H1 (cell line): Measurements from ENCODE around the gene A4GALT. TPM values are rescaled to one million over a fixed set of nuclear protein-coding genes. Genes with fewer than 3 reads are reported as not detected.

Experiments used
- CTCF ChIA-PET: fragments of 300-600 bp; sonication (Branson Sonifier 250); formaldehyde crosslinking; loops from one replicate; lab custom pipeline; 2021; ENCODE audit not compliant: partially characterized antibody; lab: Charles Lee
- POLR2A ChIA-PET: fragments of 300-600 bp; sonication (Branson Sonifier 250); formaldehyde crosslinking; loops from one replicate; lab custom pipeline; 2021; ENCODE audit warnings: inconsistent platforms; ENCODE audit not compliant: partially characterized antibody; lab: Charles Lee
- DNase-seq, 2 experiments: peaks; one replicate each; pipeline versions ENCODE4 v3.0.0 to v3.0.0-alpha.2; 2010 to 2022; ENCODE audit warnings: low spot score in 2 of 2, low read depth in 1 of 2, mixed read lengths in 1 of 2
- FAIRE-seq: peaks from 2 replicates; lab custom pipeline; 2011; peaks lifted over from hg19 to GRCh38; lab: Jason Lieb, UNC
- H2AFZ ChIP-seq: 2 replicates; pipeline ENCODE4 v1.8.1; 2012; ENCODE audit warnings: low read length, inconsistent platforms
- H2AK5ac ChIP-seq: 2 replicates; pipeline ENCODE4 v1.6.1; 2013; ENCODE audit warnings: low read depth, low read length
- H2BK120ac ChIP-seq: replicated peaks from 2 replicates; pipeline ENCODE3; 2013; ENCODE audit warnings: low read depth, low read length, inconsistent platforms
- H2BK12ac ChIP-seq: 2 replicates; pipeline ENCODE4 v1.6.1; 2013; ENCODE audit warnings: low read depth, low read length
- H2BK15ac ChIP-seq: 2 replicates; pipeline ENCODE4 v1.6.1; 2013; ENCODE audit warnings: low read length
- H2BK20ac ChIP-seq: 2 replicates; pipeline ENCODE4 v1.6.1; 2013; ENCODE audit warnings: low read length
- H2BK5ac ChIP-seq: 2 replicates; pipeline ENCODE4 v1.6.1; 2013; ENCODE audit warnings: low read depth, low read length
- H3K14ac ChIP-seq: 2 replicates; pipeline ENCODE4 v1.6.1; 2013; ENCODE audit warnings: inconsistent platforms; ENCODE audit not compliant: insufficient read length
- H3K18ac ChIP-seq: 2 replicates; pipeline ENCODE4 v1.6.1; 2013; ENCODE audit warnings: low read length; ENCODE audit errors: extremely low read depth
- H3K23ac ChIP-seq: 2 replicates; pipeline ENCODE4 v1.6.1; 2013; ENCODE audit warnings: inconsistent platforms; ENCODE audit not compliant: insufficient read length
- H3K23me2 ChIP-seq: 2 replicates; pipeline ENCODE4 v1.6.1; 2013; ENCODE audit warnings: low read depth, low read length
- H3K27ac ChIP-seq: 2 replicates; pipeline ENCODE4 v1.6.1; 2011; ENCODE audit warnings: low read depth, low read length, inconsistent platforms
- H3K27me3 ChIP-seq, 4 experiments: replicated peaks in 1 of 4; 1 replicate in 1 of 4; 2 replicates in 3 of 4; pipeline versions ENCODE4 v1.6.1 to v1.8.1; 2011 to 2013; ENCODE audit warnings: low read length in 3 of 4, mild to moderate bottlenecking in 3 of 4, inconsistent platforms in 2 of 4, mixed read lengths in 2 of 4, moderate library complexity in 1 of 4; ENCODE audit not compliant: control insufficient read depth in 3 of 4, insufficient read depth in 3 of 4; ENCODE audit errors: extremely low read depth in 1 of 4
- H3K36me3 ChIP-seq, 4 experiments: 2 replicates each; pipeline versions ENCODE4 v1.6.1 to v1.8.1; 2011 to 2013; ENCODE audit warnings: mild to moderate bottlenecking in 4 of 4, low read length in 3 of 4, moderate library complexity in 2 of 4, control low read depth in 1 of 4, inconsistent platforms in 1 of 4; ENCODE audit not compliant: insufficient read depth in 4 of 4, control insufficient read depth in 2 of 4
- H3K4ac ChIP-seq: replicated peaks from 2 replicates; pipeline ENCODE3; 2013; ENCODE audit warnings: low read length, low read depth, mixed read lengths, inconsistent platforms; ENCODE audit not compliant: insufficient read length
- H3K4me1 ChIP-seq, 4 experiments: replicated peaks in 1 of 4; 1 replicate in 1 of 4; 2 replicates in 3 of 4; pipeline versions ENCODE4 v1.6.1 to v1.8.1; 2011 to 2013; ENCODE audit warnings: low read length in 3 of 4, inconsistent platforms in 2 of 4, mixed read lengths in 1 of 4; ENCODE audit not compliant: insufficient read depth in 4 of 4, control insufficient read depth in 3 of 4
- H3K4me2 ChIP-seq, 2 experiments: 2 replicates each; pipeline versions ENCODE4 v1.6.1 to v1.8.1; 2011 to 2013; ENCODE audit warnings: low read depth in 2 of 2, low read length in 2 of 2, control low read depth in 1 of 2, inconsistent platforms in 1 of 2, mild to moderate bottlenecking in 1 of 2; ENCODE audit not compliant: insufficient read depth in 1 of 2
- H3K4me3 ChIP-seq, 4 experiments: fragments of 200-600, 300-600 bp in 1 of 4; sonication (generic), shearing (Covaris generic), sonication (Bioruptor Twin) in 1 of 4; 2 replicates each; pipeline versions ENCODE4 v1.5.1 to v1.8.1; 2011 to 2016; ENCODE audit warnings: low read length in 4 of 4, low read depth in 3 of 4, control low read depth in 2 of 4, inconsistent platforms in 2 of 4, mild to moderate bottlenecking in 2 of 4, mixed read lengths in 1 of 4, moderate library complexity in 1 of 4; ENCODE audit not compliant: insufficient read depth in 2 of 4; ENCODE audit errors: extremely low read depth in 1 of 4
- H3K56ac ChIP-seq: replicated peaks from 2 replicates; pipeline ENCODE3; 2013; ENCODE audit warnings: low read depth, mild to moderate bottlenecking, mixed read lengths, low read length, inconsistent platforms; ENCODE audit not compliant: insufficient read length
- H3K79me1 ChIP-seq: 2 replicates; pipeline ENCODE4 v1.6.1; 2013; ENCODE audit warnings: low read depth, low read length, control low read depth
- H3K79me2 ChIP-seq, 2 experiments: 2 replicates each; pipeline versions ENCODE4 v1.6.1 to v1.8.1; 2012 to 2013; ENCODE audit warnings: low read length in 2 of 2, mild to moderate bottlenecking in 2 of 2, inconsistent platforms in 1 of 2; ENCODE audit not compliant: insufficient read depth in 2 of 2, control insufficient read depth in 1 of 2
- H3K9ac ChIP-seq, 4 experiments: replicated peaks in 1 of 4; 1 replicate in 1 of 4; 2 replicates in 3 of 4; pipeline versions ENCODE4 v1.6.1 to v1.8.1; 2011 to 2013; ENCODE audit warnings: low read depth in 3 of 4, low read length in 3 of 4, control low read depth in 2 of 4, mild to moderate bottlenecking in 2 of 4, moderate library complexity in 2 of 4, inconsistent platforms in 1 of 4; ENCODE audit errors: extremely low read depth in 1 of 4
- H3K9me3 ChIP-seq, 2 experiments: 2 replicates each; pipeline versions ENCODE4 v1.6.1 to v1.8.1; 2012 to 2013; ENCODE audit warnings: mild to moderate bottlenecking in 2 of 2, moderate library complexity in 2 of 2, control low read depth in 1 of 2, inconsistent platforms in 1 of 2, low read depth in 1 of 2, low read length in 1 of 2, mixed read lengths in 1 of 2; ENCODE audit not compliant: insufficient read depth in 2 of 2
- H4K20me1 ChIP-seq, 2 experiments: replicated peaks in 1 of 2; 2 replicates each; pipeline versions ENCODE3 to v1.8.1; 2011 to 2013; ENCODE audit warnings: inconsistent platforms in 2 of 2, low read length in 2 of 2, mild to moderate bottlenecking in 1 of 2; ENCODE audit not compliant: insufficient read depth in 2 of 2, control insufficient read depth in 1 of 2
- H4K5ac ChIP-seq: 2 replicates; pipeline ENCODE4 v1.6.1; 2013; ENCODE audit warnings: low read length, low read depth, mixed read lengths, inconsistent platforms; ENCODE audit not compliant: insufficient read length
- H4K8ac ChIP-seq: 2 replicates; pipeline ENCODE4 v1.8.0; 2013; ENCODE audit warnings: mild to moderate bottlenecking, moderate library complexity, low read length, inconsistent platforms; ENCODE audit not compliant: insufficient read depth; ENCODE audit errors: extremely low read depth
- H4K91ac ChIP-seq: replicated peaks from 2 replicates; pipeline ENCODE3; 2013; ENCODE audit warnings: low read length, mixed read lengths, inconsistent platforms; ENCODE audit not compliant: insufficient read length
- CHD1 ChIP-seq: IDR thresholded peaks from 2 replicates; pipeline ENCODE4 v1.6.1; 2012; ENCODE audit warnings: low read depth, low read length, improper control_type of control experiment
- WGBS, 2 experiments: shearing (Covaris generic) in 1 of 2; methylation state at CpG; one replicate each; pipeline versions ENCODE4 v1.1.6 to v1.1.7; 2013 to 2015; ENCODE audit warnings: low lambda C conversion rate in 2 of 2, mixed read lengths in 2 of 2, inconsistent platforms in 1 of 2, low coverage in 1 of 2, missing lambda C conversion rate in 1 of 2; ENCODE audit not compliant: insufficient replicate concordance in 2 of 2, insufficient coverage in 1 of 2, insufficient read length in 1 of 2; ENCODE audit errors: extremely low coverage in 1 of 2, missing lambda C conversion rate in 1 of 2; 5-methylcytosine and 5-hydroxymethylcytosine counted together
- polyA plus RNA-seq, 7 experiments: library from polyadenylated mRNA; depleted of rRNA in 3 of 7; stranded (reverse) in 5 of 7; unstranded in 2 of 7; fragments of >200 nt in 5 of 7; fragments of 200-250 nt in 2 of 7; gene quantifications; 1 replicate in 5 of 7; 2 replicates in 1 of 7; 4 replicates in 1 of 7; pipeline versions ENCODE4 v1.2.1 to v1.2.3, GENCODE V29; 2011 to 2013; ENCODE audit warnings: missing spikeins in 2 of 7, mixed read lengths in 2 of 7
- total RNA-seq: library from RNA; stranded (reverse); fragmentation: NEBNext Ultra II Directional; extraction: Animal tissue kit (Norgen Biotek cat#: 25700); gene quantifications from 2 replicates; pipeline ENCODE4 v1.2.1, GENCODE V29; 2021

A4GALT gene
- total and polyA plus RNA-seq, 2 of the 8 experiments (the other 6 are each of a cell fraction or from before 2014, with no cell fraction given) = 7.2 to 13.8 TPM

DNA sequence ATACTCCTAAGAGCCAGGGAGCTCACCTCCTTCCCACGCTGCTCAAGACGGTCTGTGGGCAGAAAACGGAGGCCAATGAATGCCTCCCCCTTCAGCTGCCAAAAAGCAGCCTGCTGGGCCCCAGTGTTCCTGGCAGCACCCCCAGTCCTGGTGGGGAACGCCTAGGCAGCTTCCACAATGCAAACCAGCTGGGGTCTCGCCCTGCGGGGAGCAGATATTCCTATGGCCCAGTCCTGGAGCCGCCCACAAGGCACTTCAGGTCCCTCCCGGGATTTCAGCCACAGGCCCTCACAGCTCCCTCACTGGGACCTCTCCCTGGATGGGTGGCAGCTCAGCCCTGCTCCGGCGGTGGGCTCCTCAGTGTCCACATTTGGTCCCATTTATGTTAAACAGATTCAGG is 29.2 kb downstream of the A4GALT start:
- no peaks in the 10 kb centered on the region for H3K27me3 ChIP-seq
- no peak overlapping the region for H2AK5ac ChIP-seq
- 92% methylated on average over 10 of the region's 10 CpGs; no CpG with 5 or more reads in 1 of the 2 experiments for WGBS, 2 experiments
- no peak overlapping the region for H4K8ac ChIP-seq
- CTCF ChIA-PET = interaction anchor here (0.6 to 2.6 kb wide), 4 partner anchors 26 to 67 kb away, joined by 3 to 8 read pairs (median 4); no protein-coding TSS in a partner anchor
- no peak overlapping the region for H3K27ac ChIP-seq
- no peak overlapping the region for H3K23ac ChIP-seq
- H3K4me1 ChIP-seq = peaks cover 0 to 10% (median 3%) of the 10 kb centered on the region in 4 experiments; a peak in 4 of 7 replicates
- H3K4me2 ChIP-seq = no peak overlapping the region
- FAIRE-seq = no peak
- no peaks in the 10 kb centered on the region; the same call in 1 of the 2 replicates for H3K23me2 ChIP-seq
- no peaks in the 10 kb centered on the region for H3K79me2 ChIP-seq
- no peak overlapping the region for H3K4ac ChIP-seq
- no peak overlapping the region for H2BK120ac ChIP-seq
- no peak overlapping the region for H2BK15ac ChIP-seq
- no peaks in the 10 kb centered on the region for H4K20me1 ChIP-seq
- H3K4me3 ChIP-seq = no peak overlapping the region
- no peak overlapping the region for H2AFZ ChIP-seq
- TF ChIP-seq CHD1 = no peak
- TF ChIP-seq, all 59 proteins: peak for 0
- POLR2A ChIA-PET = interaction anchor here (1.1 kb wide), 1 partner anchor 18 kb away, joined by 3 read pairs; no protein-coding TSS in a partner anchor
- Histone ChIP-seq H3K56ac (no peak overlapping the region), H3K9me3 (no peaks in the 10 kb centered on the region), H4K91ac (no peak overlapping the region), H3K14ac (no peak overlapping the region), H3K18ac (no peak overlapping the region), H3K9ac (no peak overlapping the region), H2BK5ac (no peak overlapping the region), H3K79me1 (no peaks in the 10 kb centered on the region; the same call in 1 of the 2 replicates), H2BK20ac (no peak overlapping the region), H3K36me3 (no peaks in the 10 kb centered on the region), H4K5ac (no peak overlapping the region), H2BK12ac (no peak overlapping the region)
- DNase-seq = no peak
